ENCODE data around the gene ERVH48-1. TPM values are rescaled to one million over a fixed set of nuclear protein-coding genes. Genes with fewer than 3 reads are reported as not detected.

ERVH48-1 gene
- total and polyA plus RNA-seq, 2 donors (not counting 3 experiments of a cell fraction or from before 2014, with no cell fraction given): not detected

DNA sequence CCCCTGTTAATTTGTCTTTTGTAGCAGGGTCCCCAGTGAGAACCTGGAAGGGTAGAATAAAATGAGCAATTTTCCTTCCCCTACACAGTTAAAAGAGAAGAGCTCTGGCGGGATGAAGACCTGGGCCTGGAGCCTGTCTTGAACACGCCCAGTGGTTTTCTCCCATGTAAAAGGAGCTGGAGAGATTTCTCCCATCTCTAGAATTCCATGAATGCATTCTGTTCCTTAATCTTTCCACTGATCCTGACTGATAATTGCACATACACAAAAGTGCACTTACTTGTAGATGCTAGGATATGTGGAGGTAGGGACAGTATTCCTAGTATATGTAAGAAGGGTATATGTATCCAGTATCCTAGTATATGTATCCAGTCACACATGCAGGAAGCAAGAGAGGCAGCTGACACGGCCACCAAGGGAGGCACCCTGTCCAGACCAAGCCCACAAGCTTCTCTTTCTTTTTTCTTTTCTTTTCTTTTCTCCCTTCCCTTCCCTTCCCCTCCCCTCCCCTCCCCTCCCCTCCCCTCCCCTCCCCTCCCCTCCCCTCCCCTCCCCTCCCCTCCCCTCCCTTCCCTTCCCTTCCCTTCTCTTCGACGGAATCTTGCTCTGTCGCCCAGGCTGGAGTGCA lies 37.1 kb upstream of the ERVH48-1 start:
- Histone ChIP-seq H3K27ac (ENCODE audit: insufficient read depth, low read depth, low read length) (no peak overlapping the region), H3K27me3 (ENCODE audit: control insufficient read depth in 2 of 2, insufficient read depth in 2 of 2, low read length in 2 of 2) (peaks cover 0 to 2% of the 10 kb centered on the region in 2 experiments), H3K4me3 (replicated peaks in 1 of 3; ENCODE audit: insufficient read depth in 1 of 3, low read depth in 1 of 3, low read length in 3 of 3) (no peak overlapping the region), H4K20me1 (replicated peaks; ENCODE audit: control insufficient read depth, extremely low read depth, insufficient read depth, low read length) (no peaks in the 10 kb centered on the region), H3K4me2 (ENCODE audit: insufficient read depth, low read length) (no peak overlapping the region), H3K79me2 (ENCODE audit: control insufficient read depth, insufficient read depth, low read length) (no peaks in the 10 kb centered on the region), H3K36me3 (ENCODE audit: control insufficient read depth in 2 of 2, extremely low read depth in 1 of 2, insufficient read depth in 2 of 2, low read length in 2 of 2) (no peaks in the 10 kb centered on the region), H3K9me3 (replicated peaks; ENCODE audit: control insufficient read depth, insufficient read depth, low read length) (no peaks in the 10 kb centered on the region), H3K4me1 (ENCODE audit: control insufficient read depth, extremely low read depth, insufficient read depth, low read length) (no peaks in the 10 kb centered on the region), H3K9ac (replicated peaks; ENCODE audit: extremely low read depth, insufficient read depth, low read length) (no peak overlapping the region), H3K9me1 (replicated peaks; ENCODE audit: control insufficient read depth, extremely low read depth, insufficient read depth, low read length) (no peaks in the 10 kb centered on the region), H2AFZ (ENCODE audit: low read depth, low read length) (no peak overlapping the region)
- dilution Hi-C loops (cut with MboI; ENCODE audit: extremely low pct_ligation_motif_present, low sequenced_read_pairs): no loop called here
- BruUV-seq (replicated peaks): no TSS peak
- FAIRE-seq (no peak), DNase-seq (ENCODE audit: low read depth, low spot score) (no peak)
- POLR2A ChIA-PET: interaction anchor here (0.7 kb wide), 1 partner anchor 70 kb away, joined by 5 read pairs; the partner anchor contains the start of gene NDUFV3
- intact Hi-C loops (cut with micrococcal nuclease): no loop called here
- CTCF ChIA-PET: interaction anchor here (0.9 to 1.7 kb wide), 2 partner anchors 12 to 22 kb away, joined by 3 to 5 read pairs; partner anchors contain the start of gene PKNOX1
- no peak for TF ChIP-seq JUN (IDR thresholded peaks at IDR 0.05; ENCODE audit: borderline replicate concordance, insufficient read depth, insufficient read length, low read depth)
- no peak for TF ChIP-seq POLR2A (IDR thresholded peaks at IDR 0.05; ENCODE audit: low read depth, low read length)
- TF ChIP-seq, protein P1, sequence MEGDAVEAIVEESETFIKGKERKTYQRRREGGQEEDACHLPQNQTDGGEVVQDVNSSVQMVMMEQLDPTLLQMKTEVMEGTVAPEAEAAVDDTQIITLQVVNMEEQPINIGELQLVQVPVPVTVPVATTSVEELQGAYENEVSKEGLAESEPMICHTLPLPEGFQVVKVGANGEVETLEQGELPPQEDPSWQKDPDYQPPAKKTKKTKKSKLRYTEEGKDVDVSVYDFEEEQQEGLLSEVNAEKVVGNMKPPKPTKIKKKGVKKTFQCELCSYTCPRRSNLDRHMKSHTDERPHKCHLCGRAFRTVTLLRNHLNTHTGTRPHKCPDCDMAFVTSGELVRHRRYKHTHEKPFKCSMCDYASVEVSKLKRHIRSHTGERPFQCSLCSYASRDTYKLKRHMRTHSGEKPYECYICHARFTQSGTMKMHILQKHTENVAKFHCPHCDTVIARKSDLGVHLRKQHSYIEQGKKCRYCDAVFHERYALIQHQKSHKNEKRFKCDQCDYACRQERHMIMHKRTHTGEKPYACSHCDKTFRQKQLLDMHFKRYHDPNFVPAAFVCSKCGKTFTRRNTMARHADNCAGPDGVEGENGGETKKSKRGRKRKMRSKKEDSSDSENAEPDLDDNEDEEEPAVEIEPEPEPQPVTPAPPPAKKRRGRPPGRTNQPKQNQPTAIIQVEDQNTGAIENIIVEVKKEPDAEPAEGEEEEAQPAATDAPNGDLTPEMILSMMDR (IDR thresholded peaks at IDR 0.05; ENCODE audit: extremely low read depth in 1 of 2, insufficient read depth in 1 of 2, low read depth in 1 of 2, low read length in 2 of 2): no peak
- no peak for TF ChIP-seq FOS (IDR thresholded peaks at IDR 0.05; ENCODE audit: borderline replicate concordance, insufficient read depth, low read length)
- TF ChIP-seq EZH2 (IDR thresholded peaks at IDR 0.05; ENCODE audit: borderline replicate concordance, low read depth, low read length, severe bottlenecking): no peak

DNA sequence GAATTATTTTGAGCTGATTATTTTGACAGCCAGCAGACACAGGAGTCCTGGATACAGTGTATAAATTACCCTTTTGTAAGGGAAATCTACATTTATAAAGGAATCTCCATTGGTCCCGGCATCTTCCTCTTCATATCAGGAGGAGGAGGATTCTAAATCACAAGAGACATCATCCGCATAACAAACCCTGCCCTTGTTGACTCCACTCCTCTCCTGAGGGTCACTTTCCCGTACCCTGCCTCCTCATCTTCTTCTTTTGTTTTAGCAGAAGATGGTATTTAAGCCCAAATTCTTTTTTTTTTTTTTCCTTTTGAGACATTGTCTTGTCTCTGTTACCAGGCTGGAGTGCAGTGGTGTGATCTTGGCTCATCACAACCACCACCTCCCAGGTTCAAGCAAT lies 34.3 kb upstream of the ERVH48-1 start:
- H3K9me1 ChIP-seq (replicated peaks; ENCODE audit: control insufficient read depth, extremely low read depth, insufficient read depth, low read length): no peaks in the 10 kb centered on the region
- no peak overlapping the region for H3K27ac ChIP-seq (ENCODE audit: insufficient read depth, low read depth, low read length)
- dilution Hi-C loops (cut with MboI; ENCODE audit: extremely low pct_ligation_motif_present, low sequenced_read_pairs): no loop called here
- no peak overlapping the region for H2AFZ ChIP-seq (ENCODE audit: low read depth, low read length)
- BruUV-seq (replicated peaks): no TSS peak
- H3K36me3 ChIP-seq (ENCODE audit: control insufficient read depth in 2 of 2, extremely low read depth in 1 of 2, insufficient read depth in 2 of 2, low read length in 2 of 2): no peaks in the 10 kb centered on the region
- peaks cover 0 to 2% of the 10 kb centered on the region in 2 experiments for H3K27me3 ChIP-seq (ENCODE audit: control insufficient read depth in 2 of 2, insufficient read depth in 2 of 2, low read length in 2 of 2)
- H3K79me2 ChIP-seq (ENCODE audit: control insufficient read depth, insufficient read depth, low read length): no peaks in the 10 kb centered on the region
- TF ChIP-seq, protein P1 (IDR thresholded peaks at IDR 0.05; ENCODE audit: extremely low read depth in 1 of 2, insufficient read depth in 1 of 2, low read depth in 1 of 2, low read length in 2 of 2): no peak
- TF ChIP-seq MYC (IDR thresholded peaks at IDR 0.05; ENCODE audit: low read depth, low read length) (no peak), POLR2AphosphoS5 (IDR thresholded peaks at IDR 0.05; ENCODE audit: insufficient read depth, low read depth, low read length) (no peak), FOS (IDR thresholded peaks at IDR 0.05; ENCODE audit: borderline replicate concordance, insufficient read depth, low read length) (no peak), GATA2 (IDR thresholded peaks at IDR 0.05; ENCODE audit: insufficient read depth, insufficient read length, low read depth, low read length) (no peak), POLR2A (IDR thresholded peaks at IDR 0.05; ENCODE audit: low read depth, low read length) (no peak), EZH2 (IDR thresholded peaks at IDR 0.05; ENCODE audit: borderline replicate concordance, low read depth, low read length, severe bottlenecking) (no peak), JUN (IDR thresholded peaks at IDR 0.05; ENCODE audit: borderline replicate concordance, insufficient read depth, insufficient read length, low read depth) (no peak)
- TF ChIP-seq, protein P2, sequence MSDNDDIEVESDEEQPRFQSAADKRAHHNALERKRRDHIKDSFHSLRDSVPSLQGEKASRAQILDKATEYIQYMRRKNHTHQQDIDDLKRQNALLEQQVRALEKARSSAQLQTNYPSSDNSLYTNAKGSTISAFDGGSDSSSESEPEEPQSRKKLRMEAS (IDR thresholded peaks at IDR 0.05; ENCODE audit: insufficient read depth, insufficient read length): no peak
- no peaks in the 10 kb centered on the region for H3K9me3 ChIP-seq (replicated peaks; ENCODE audit: control insufficient read depth, insufficient read depth, low read length)
- no peak overlapping the region for H3K4me2 ChIP-seq (ENCODE audit: insufficient read depth, low read length)
- FAIRE-seq: no peak
- no peak for DNase-seq (ENCODE audit: low read depth, low spot score)
- ChIA-PET CTCF (no interaction called here), POLR2A (no interaction called here)
- no peaks in the 10 kb centered on the region for H3K4me1 ChIP-seq (ENCODE audit: control insufficient read depth, extremely low read depth, insufficient read depth, low read length)
- H4K20me1 ChIP-seq (replicated peaks; ENCODE audit: control insufficient read depth, extremely low read depth, insufficient read depth, low read length): no peaks in the 10 kb centered on the region
- intact Hi-C loops (cut with micrococcal nuclease): no loop called here
- H3K9ac ChIP-seq (replicated peaks; ENCODE audit: extremely low read depth, insufficient read depth, low read length): no peak overlapping the region
- no peak overlapping the region for H3K4me3 ChIP-seq (replicated peaks in 1 of 3; ENCODE audit: insufficient read depth in 1 of 3, low read depth in 1 of 3, low read length in 3 of 3)
